Gastrocnemius medialis (tissue), 4 donors: ENCODE data around the gene CERS5.
A peak's percentile ranks its signal among the peaks of the same experiment; 100 is the strongest.

Source experiments
- CTCF ChIP-seq, 5 experiments: fragments of 450-650 bp in 3 of 5; fragments of 200-600 bp in 2 of 5; sonication (generic) in 2 of 5; IDR thresholded peaks in 4 of 5; conservative IDR thresholded peaks in 1 of 5; 1 replicate in 4 of 5; 2 replicates in 1 of 5; pipeline ENCODE4 v1.5.1; 2016 to 2019; ENCODE audit warnings: antibody characterized with exemption in 5 of 5, mild to moderate bottlenecking in 3 of 5, moderate library complexity in 3 of 5
- POLR2A ChIP-seq, 2 donors: fragments of 450-650 bp; IDR thresholded peaks; one replicate each; pipeline ENCODE4 v1.6.1; 2017; ENCODE audit warnings: antibody characterized with exemption in 2 of 2, mild to moderate bottlenecking in 2 of 2, moderate library complexity in 2 of 2

GRCh38 chr12:50101663-50102062 lies 65.5 kb downstream of the CERS5 start:
- TF ChIP-seq CTCF (IDR thresholded peaks at IDR 0.05 in 4 of 5, conservative IDR thresholded peaks at IDR 0.05 in 1 of 5) (peak in 4 of 5 experiments; percentile 11 to 43 (median 31)), POLR2A (IDR thresholded peaks at IDR 0.05) (no peak)
